NCI-H2107 treated with DMSO at 0.1 percent for 48 hours (cell line): ENCODE data around the gene SLC49A3.
"Not testable (repeated sequence)": the region's sequence is repeated elsewhere in the genome, so short reads cannot be mapped to it uniquely, and the experiment has no call there.

Experiments used
- DNase-seq: peaks from one replicate; lab custom pipeline; 2025; ENCODE audit not compliant: unreplicated experiment; lab: John Stamatoyannopoulos, UW

SLC49A3 gene

GRCh38 chr4:654871-655463, 34.0 kb downstream of the SLC49A3 start:
- no peak for DNase-seq

- DNase-seq, result no peak
Measured at GRCh38 chr4:654503-654845, 34.5 kb downstream of the SLC49A3 start.

DNA sequence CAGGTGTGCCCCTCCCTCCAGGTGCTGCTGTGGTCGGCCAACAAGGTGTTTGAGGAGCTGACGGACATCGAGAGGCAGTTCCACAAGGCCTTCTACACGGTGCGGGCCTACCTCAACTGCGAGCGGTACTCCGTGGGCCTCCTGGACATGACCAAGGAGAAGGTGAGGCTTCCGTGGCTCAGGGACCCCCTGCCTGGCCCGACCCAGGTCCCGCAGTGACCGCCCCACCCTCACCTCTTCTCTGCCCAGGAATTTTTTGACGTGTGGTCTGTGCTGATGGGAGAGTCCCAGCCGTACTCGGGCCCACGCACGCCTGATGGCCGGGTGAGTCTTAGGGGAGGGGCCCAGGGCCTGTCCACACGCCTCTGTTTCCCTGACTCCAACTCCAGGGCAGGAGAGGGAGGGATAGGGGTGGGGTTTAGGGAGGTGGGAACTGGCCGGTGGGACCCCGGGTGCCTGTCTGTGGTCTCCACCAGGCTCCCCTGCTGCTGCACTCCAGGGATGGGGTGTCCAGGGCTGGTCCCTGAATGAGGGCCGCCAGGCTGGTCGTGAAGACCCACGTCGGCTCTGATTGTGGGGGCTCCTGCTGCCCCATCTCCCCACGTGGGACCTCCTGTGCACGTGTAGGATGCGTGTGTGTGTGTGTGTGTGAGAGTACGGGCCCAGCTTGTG, 35.0 kb downstream of the SLC49A3 start:
- DNase-seq, result no peak

DNA sequence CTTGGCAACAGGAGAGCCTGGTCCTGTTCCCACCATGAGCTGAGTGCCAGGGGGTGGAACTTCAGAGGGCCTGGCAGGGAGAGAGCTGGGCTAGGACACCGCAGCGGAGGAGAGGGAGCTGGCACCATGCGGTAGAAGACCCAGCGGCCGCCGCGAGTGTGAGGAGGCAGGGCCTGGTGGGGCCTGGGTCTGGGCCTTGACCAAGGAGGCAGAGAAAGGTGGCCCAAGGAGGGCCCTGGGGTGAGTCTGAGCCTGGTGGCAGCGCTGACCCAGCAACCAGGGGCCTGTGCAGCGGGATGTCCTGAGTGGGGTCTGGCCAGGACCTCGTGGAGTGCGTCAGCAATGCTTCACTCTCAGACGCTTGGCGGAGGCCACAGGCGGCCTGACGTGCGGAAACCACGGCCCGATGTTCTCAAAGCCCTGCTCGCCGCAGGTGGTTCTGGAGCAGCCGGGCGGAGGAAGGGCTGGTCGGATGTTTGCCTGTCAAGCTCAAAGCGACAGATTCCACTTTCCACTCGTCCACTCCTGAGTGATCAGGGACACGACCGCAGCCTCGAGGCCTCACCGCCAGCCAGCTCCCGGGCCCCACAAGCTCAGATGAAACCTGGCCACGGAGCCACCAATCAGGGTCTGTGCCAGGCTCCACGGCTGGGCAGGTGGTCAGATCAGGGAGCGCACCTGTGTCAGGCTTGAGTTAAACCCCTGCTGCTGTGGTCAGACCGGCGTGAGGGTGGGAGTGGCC, 35.7 kb downstream of the SLC49A3 start:
- DNase-seq, result no peak

DNA sequence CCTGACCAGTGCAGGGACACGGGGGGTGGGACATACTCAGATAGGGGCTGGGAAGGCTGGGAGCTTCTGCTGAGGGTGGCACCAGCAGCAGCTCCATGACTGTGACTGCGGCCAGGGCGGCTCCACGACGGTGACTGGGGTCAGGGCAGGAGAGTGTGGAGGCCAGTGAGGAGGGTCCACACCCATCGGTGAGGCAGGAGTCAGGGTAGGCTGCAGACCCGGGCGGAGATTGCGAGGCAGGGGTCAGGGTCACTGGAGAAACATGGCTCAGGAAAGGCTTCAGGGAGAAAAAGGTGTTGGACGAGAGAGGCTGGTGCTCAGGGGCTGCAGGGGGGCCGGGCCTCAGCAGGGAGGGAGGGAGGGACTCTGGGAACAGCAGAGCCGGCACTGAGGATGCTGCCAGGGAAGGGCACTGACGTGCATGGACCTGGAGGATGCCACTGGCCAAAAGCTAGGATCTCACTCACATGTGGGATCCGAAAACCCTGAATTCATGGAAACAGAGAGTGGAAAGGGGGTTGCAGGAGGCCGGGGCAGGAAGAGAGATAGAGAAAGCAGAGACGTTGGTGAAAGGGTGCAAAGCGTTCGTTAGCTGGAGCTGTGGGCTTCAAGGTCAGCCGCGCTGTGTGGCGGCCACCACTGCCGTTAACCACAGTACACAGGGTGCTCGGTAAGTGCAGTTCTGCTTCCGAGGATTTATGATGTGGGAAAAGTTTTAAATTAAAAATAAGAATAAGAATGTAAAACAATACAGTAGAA, 36.9 kb downstream of the SLC49A3 start:
- no peak for DNase-seq

GRCh38 chr4:650951-651883, 37.7 kb downstream of the SLC49A3 start:
- DNase-seq, result peak; percentile 5

DNA sequence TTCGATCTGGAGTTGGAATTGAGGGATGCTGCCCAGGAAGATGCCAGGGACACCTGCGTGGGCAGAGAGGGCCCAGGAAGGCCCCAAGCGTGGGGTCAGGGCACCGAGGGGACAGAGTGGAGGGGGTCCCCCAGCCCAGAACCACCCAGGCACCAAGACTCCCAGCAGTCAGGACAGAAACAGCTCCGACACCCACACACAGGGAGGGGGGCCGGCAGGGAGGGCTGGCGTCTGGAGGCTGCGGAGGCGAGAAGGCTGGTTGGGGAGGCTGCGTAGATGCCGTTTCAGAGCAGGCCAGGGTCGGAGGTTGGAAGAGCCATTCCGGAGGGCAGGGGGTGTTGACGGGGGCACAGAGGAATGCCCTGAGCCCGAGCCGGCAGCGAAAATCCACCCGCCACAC, 38.5 kb downstream of the SLC49A3 start:
- no peak for DNase-seq

- no peak for DNase-seq
Measured at GRCh38 chr4:649751-650310, 39.1 kb downstream of the SLC49A3 start.

- DNase-seq, result no peak
Measured at GRCh38 chr4:649293-649625, 39.7 kb downstream of the SLC49A3 start.

DNA sequence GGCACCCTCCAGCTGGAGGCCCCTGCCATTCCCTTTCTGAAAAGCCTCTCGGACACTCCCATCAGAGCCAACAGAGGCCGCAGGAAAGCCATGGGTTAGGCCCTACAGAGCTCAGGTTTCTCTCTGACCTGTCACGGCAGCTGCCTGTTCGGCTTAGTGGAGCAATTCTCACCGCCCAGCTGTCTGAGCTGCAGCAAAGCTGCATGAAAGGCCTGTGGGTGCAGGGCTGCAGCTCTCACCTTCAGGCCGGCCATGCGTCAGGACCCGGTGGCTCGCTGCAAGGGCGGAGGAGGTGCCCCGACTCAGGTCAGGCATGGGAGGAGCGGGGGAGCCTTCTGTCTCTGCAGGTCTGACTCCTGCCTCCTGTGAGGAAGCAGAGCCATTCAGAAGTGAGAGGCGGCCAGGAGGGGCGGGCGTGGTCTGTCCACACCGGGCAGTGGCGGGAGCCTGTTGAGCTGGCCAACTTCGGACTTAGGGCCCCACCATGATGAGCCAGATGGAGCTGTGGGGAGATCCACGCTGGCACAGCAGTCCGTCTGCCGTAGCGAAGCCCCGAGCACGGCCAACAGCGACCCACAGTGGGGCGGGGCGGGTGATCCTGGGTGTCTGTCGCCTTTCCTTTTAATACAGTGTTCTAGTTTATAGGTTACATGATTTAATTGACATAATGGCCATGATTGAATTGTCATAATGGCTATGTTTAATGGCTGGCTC, 40.2 kb downstream of the SLC49A3 start:
- no peak for DNase-seq

DNA sequence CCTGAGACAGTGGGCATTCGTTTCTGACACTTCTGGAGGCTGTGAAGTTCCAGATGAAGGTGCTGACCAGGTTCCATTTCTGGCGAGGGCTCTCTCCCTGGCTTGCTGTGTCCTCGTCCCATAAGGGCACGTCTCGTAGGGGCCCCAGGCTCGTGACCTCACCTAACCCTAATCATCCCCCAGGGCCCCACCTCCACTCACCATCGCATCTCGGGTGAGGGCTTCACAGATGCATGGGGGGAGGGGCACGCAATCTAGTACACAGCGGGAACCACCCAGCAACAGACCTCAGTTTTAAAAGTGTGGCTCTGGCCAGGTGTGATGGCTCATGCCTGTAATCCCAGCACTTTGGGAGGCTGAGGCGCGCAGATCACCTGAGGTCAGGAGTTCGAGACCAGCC, 41.5 kb downstream of the SLC49A3 start:
- DNase-seq, result no peak

DNA sequence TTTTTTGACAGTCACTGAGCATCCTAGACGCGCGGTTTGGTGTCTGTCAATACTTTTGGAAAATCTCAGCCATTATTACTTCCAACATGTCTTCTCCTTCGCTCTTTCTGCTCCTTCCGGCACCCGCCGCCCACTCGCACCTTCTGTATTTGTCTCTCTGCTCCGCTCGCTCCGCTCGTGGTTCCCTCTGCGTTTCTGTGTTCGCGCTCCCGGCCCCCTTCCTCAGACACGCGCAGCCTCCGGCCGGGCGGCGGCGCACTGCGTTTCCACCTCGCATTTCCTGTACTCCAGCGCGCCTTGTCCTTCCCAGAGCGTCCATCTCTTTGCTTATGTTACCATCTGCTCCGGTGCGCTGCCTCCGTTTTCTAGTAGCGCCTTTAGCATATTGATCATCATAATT, 42.5 kb downstream of the SLC49A3 start:
- no peak for DNase-seq

DNA sequence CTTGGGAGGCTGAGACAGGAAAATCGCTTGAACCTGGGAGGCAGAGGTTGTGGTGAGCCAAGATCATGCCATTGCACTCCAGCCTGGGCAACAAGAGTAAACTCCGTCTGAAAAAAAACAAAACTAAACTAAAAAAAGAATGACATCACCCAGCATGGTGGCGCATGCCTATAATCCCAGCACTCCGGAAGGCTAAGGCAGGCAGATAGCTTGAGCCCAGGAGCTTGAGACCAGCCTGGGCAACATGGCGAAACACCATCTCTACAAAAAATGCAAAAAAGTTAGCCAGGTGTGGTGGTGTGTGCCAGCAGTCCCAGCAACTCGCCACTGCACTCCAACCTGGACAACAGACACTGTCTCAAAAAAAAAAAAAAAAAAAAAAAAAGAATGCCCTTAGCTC, 46.6 kb downstream of the SLC49A3 start:
- not testable (repeated sequence) for DNase-seq

DNA sequence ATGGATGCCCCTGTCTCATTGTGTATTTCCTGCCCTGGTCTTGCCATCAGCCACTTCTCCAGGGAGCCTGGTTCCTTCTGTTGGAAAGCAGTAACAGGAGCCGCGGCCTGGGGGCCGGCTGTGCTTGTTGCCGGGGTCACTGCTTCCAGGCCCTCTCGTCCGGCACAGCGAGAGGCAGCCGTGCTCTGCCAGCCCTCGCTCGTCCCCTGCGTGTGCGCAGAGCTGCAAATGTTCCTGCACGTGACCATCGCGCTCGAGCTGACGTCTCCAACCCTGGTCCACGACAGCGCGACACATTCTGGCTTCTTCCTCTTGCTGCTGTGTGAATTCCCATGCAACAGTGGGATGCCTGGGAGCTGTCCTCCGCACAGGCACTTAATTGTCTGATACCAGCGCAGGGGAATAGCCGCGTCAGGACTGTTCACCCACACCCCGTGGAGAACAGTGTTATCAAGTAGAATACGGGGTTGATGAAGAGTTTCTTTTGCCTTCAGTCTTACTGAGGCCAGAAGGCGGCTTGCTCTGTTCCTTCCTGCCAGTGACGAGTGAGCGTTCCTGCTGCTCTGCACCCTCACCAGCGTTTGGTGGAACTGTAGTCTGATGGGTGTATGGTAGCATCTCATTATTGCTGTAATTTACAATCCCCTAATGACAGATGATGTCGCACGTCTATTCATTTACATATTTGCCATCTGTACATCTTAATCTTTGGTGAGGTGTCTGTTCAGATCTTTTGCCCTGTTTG, 51.2 kb downstream of the SLC49A3 start:
- no peak for DNase-seq

DNA sequence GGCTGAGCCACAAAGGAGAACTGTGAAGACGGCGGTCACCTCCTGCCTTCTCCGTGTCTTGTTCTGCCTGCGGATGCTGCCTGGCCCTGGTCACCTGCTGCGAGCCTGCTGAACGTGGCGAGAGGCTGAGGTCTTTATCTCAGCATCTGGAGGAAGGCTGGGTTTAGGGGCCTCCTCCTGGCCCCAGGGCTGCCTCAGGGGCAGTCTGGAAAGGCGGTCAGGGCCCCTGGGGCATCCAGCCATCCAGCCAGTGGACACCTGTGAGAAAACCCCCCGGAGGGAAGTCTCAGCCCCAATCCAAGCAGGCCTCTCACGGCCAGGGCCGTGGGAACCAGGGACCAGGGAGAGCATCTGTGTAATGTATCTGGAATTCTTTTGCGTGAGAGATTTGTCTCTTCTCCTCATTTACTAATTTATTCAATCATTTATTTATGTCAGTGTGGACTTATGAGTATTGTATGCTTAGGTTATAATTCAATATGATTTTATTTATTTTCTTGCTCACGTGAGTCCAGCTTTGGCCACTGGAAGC, 52.3 kb downstream of the SLC49A3 start:
- DNase-seq, result no peak

DNA sequence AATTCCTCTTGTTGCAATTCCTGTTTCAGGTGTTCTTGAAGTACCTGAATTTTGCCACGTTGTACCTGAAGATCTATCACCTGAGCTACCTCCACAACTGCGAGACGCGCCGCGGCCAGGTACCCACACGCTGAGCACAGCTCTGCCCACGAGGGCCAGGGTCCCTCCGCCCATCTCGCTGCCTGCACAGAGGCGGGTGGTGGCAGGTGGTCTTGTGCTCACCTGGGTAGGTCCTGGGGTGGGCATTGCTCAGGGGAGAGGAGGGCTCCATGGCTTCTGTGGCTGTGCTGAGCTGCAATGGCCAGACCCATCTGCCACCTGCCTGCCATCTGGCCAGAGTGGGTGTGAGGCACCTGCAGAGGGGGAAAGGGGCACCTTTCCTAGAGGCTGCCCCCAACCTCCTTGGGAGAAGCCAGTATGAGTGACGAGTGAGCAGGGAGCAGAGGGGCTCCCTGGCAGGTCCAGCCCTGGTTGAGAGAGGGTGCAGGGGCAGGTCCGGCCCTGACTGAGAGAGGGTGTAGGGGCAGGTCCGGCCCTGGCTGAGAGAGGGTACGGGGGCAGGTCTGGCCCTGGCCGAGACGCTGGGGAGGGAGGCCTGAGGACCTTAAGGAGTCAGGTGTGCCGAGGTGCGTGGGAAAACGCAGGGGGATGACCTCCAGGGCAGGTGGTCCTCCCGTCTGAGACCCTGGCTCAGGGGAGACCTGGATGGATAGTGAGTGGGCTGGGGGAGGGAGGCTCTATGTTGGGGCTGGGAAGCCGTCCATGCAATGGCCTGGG, 52.9 kb downstream of the SLC49A3 start:
- DNase-seq, result no peak

- not testable (repeated sequence) for DNase-seq
Measured at GRCh38 chr4:635066-635835, 53.7 kb downstream of the SLC49A3 start.
